Activated CD8-positive, alpha-beta T cell treated with anti-CD3 and anti-CD28 coated beads for 36 hours (primary cell): Measurements from ENCODE around the gene OR1M1. TPM values are rescaled to one million over a fixed set of nuclear protein-coding genes. Genes with fewer than 3 reads are reported as not detected.

Experiments used
- ATAC-seq: fragments of 200-7000 bp; cut with Tn5 transposase; one replicate; pipeline ENCODE4 v1.10.0; 2021; ENCODE audit warnings: mild to moderate bottlenecking, moderate library complexity
- CTCF ChIA-PET: fragments of 350-600 bp; sonication (Branson Sonifier 250); formaldehyde crosslinking; loops from one replicate; lab custom pipeline; 2021; ENCODE audit warnings: antibody characterized with exemption; lab: Charles Lee
- POLR2A ChIA-PET: fragments of 350-600 bp; sonication (Branson Sonifier 250); formaldehyde crosslinking; loops from one replicate; lab custom pipeline; 2021; ENCODE audit warnings: antibody characterized with exemption; lab: Charles Lee
- DNase-seq: peaks from one replicate; pipeline ENCODE4 v3.0.0-alpha.2; 2020
- H3K27ac Mint-ChIP-seq: one replicate; pipeline ENCODE4 v1.8.0; 2021; ENCODE audit warnings: mild to moderate bottlenecking, mixed read lengths
- H3K27me3 Mint-ChIP-seq: one replicate; pipeline ENCODE4 v1.8.0; 2021; ENCODE audit warnings: mixed read lengths
- H3K36me3 Mint-ChIP-seq: one replicate; pipeline ENCODE4 v1.8.0; 2021; ENCODE audit warnings: low read depth, mixed read lengths
- H3K4me1 Mint-ChIP-seq: one replicate; pipeline ENCODE4 v1.8.0; 2021; ENCODE audit warnings: low read depth, mixed read lengths
- H3K4me3 Mint-ChIP-seq: one replicate; pipeline ENCODE4 v1.8.0; 2021; ENCODE audit warnings: mild to moderate bottlenecking, moderate library complexity, mixed read lengths
- H3K9me3 Mint-ChIP-seq: one replicate; pipeline ENCODE4 v1.8.0; 2021; ENCODE audit warnings: mixed read lengths
- intact Hi-C: fragments of 100-400 bp; cut with micrococcal nuclease; formaldehyde crosslinking; loops from one replicate; pipeline ENCODE4 v1.10.0; 2022
- total RNA-seq, 2 experiments: library from RNA; stranded (reverse); gene quantifications; one replicate each; pipeline ENCODE4 v1.2.3, GENCODE V29; 2021
- TF ChIP-seq, protein P1 (sequence below): fragments of 200-600 bp; IDR thresholded peaks from one replicate; pipeline ENCODE4 v1.8.0; 2022; ENCODE audit warnings: antibody characterized with exemption, mild to moderate bottlenecking

The OR1M1 gene
- total RNA-seq, 2 experiments from 2014 or later, result not detected

DNA sequence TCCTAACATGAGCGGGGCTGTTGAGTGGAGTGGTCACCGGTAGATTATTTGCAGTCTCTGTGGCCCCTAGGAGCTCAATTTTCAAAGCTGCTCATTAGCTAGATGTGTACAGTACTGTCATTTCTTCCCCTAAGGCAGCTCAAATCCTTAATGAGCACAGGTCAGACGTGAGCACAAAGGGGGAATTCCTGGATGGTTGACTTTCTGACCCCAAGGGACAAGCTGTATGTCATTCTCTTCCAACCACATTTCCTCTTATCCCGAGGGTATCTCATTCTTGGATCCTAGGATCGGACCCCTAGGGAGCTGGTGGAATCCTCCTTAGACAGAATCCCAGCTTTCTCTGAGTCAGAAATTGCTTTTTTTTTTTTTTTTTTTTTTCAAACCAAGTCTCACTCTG is 45.6 kb downstream of the OR1M1 start:
- TF ChIP-seq, protein P1, sequence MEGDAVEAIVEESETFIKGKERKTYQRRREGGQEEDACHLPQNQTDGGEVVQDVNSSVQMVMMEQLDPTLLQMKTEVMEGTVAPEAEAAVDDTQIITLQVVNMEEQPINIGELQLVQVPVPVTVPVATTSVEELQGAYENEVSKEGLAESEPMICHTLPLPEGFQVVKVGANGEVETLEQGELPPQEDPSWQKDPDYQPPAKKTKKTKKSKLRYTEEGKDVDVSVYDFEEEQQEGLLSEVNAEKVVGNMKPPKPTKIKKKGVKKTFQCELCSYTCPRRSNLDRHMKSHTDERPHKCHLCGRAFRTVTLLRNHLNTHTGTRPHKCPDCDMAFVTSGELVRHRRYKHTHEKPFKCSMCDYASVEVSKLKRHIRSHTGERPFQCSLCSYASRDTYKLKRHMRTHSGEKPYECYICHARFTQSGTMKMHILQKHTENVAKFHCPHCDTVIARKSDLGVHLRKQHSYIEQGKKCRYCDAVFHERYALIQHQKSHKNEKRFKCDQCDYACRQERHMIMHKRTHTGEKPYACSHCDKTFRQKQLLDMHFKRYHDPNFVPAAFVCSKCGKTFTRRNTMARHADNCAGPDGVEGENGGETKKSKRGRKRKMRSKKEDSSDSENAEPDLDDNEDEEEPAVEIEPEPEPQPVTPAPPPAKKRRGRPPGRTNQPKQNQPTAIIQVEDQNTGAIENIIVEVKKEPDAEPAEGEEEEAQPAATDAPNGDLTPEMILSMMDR, result no peak
- H3K36me3 Mint-ChIP-seq, result no peaks in the 10 kb centered on the region
- no peak overlapping the region for H3K4me3 Mint-ChIP-seq
- ATAC-seq (no peak), DNase-seq (no peak)
- ChIA-PET CTCF (no interaction called here), POLR2A (no interaction called here)
- no peaks in the 10 kb centered on the region for H3K9me3 Mint-ChIP-seq
- peaks cover 5% of the 10 kb centered on the region for H3K27me3 Mint-ChIP-seq
- no peak overlapping the region for H3K27ac Mint-ChIP-seq
- peaks cover 10% of the 10 kb centered on the region for H3K4me1 Mint-ChIP-seq
- intact Hi-C loops, result no loop called here

DNA sequence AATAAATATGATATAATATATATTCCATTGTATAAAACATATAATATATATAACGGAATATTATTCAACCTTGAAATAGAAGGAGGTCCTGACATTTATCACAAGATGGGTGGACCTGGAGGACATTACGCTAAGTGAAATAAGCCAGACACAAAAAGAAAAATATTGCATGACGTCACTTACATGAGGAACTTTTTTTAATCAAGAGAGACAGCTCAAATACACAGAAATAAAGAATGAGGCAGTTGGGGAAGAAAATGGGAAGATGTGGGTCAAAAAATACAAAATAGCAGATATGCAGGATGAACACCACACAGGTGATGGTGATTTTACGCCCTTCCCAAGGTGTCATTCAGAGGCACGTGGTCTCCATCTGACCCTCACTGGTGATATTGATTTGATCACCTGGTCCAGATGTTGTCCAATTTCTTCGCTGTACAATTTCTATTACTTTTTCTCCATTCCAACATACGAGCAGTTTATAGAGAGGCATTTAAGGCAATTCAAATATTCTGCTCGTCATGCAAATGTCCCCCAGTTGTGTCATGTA is 52.8 kb downstream of the OR1M1 start:
- ChIA-PET POLR2A (no interaction called here), CTCF (no interaction called here)
- DNase-seq, result peak; percentile 10
- TF ChIP-seq, protein P1, result no peak
- Mint-ChIP-seq H3K9me3 (peaks cover 14% of the 10 kb centered on the region), H3K27ac (peak overlapping the region; percentile 96), H3K36me3 (peaks cover 31% of the 10 kb centered on the region), H3K4me1 (peaks cover 30% of the 10 kb centered on the region), H3K27me3 (no peaks in the 10 kb centered on the region), H3K4me3 (peak overlapping the region; percentile 96)
- intact Hi-C loops, result no loop called here
- ATAC-seq, result peak; percentile 12

DNA sequence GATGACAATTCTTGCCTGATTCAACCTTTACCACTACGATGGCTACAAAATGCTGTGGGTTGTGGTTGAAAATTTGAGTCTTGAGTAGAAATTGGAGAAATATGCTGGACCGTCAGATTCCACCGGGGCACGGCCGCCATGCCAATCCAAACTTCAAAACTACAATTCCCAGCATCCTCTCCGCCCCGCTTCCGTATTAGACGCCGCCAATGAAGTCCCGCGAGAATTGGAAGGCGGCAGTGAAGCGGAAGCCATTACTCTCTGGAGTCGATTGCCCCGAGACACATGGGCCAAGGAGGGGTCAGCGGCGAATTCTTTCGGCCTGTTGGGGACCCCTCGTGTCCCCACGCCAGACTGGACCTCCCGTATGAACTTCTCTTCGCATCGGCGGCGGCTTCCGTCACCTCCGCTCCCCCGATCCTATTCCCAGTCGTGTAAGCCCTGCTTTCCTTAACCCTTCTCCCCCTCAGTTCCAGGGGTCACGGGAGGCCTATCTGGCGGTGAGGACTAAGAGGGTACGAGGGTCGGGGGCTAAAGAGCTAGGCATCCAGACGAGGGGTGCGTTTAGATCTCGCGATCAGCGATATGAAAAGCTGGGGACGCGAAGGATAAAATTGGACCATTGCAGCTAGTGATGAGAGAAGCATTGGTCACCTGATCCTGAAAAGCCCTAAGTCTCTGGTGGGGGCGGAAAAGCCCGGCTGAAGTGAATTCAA is 53.5 kb downstream of the OR1M1 start, which contains the start of gene ZNF317:
Gene ZNF317 (plus strand): TSS at position 239 of the 716 bp plus-strand sequence. CDS start 15,620 bp downstream, outside the sequence.
- Mint-ChIP-seq H3K4me3 (peak within 1 kb of the TSS; percentile 96), H3K36me3 (peaks cover 37% of the 10 kb centered on the region), H3K4me1 (peaks cover 33% of the 10 kb centered on the region), H3K9me3 (peaks cover 17% of the 10 kb centered on the region), H3K27me3 (no peaks in the 10 kb centered on the region), H3K27ac (peak within 1 kb of the TSS; percentile 96)
- ATAC-seq, result peak; percentile 93
- TF ChIP-seq, protein P1, result no peak
- ChIA-PET POLR2A (interaction anchor here (0.6 to 1.1 kb wide), 5 partner anchors 9 to 308 kb away, joined by 3 read pairs; partner anchors contain the start of genes MBD3L1, ZNF558 and ZNF699), CTCF (no interaction called here)
- peak; percentile 97 for DNase-seq
- intact Hi-C loops, result no loop called here

DNA sequence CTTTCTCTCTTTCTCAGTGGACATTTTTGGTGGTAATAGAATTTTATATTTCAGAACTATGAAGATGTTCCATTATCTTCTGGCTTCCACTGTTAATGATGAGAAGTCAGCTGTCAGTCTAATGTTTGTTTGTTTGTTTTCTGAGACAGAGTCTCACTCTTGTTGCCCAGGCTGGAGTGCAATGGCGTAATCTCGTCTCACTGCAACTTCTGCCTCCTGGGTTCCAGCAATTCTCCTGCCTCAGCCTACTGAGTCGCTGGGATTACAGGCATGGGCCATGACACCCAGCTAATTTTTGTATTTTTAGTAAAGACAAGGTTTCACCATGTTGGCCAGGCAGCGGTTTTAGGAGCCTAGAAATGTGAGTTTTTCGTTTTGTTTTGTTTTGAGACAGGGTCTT is 58.1 kb downstream of the OR1M1 start:
- POLR2A ChIA-PET, result interaction anchor here (1.2 kb wide), 1 partner anchor 12 kb away, joined by 3 read pairs; no protein-coding TSS in a partner anchor
- Mint-ChIP-seq H3K27me3 (no peaks in the 10 kb centered on the region), H3K4me3 (no peak overlapping the region), H3K9me3 (peaks cover 17% of the 10 kb centered on the region), H3K4me1 (peaks cover 63% of the 10 kb centered on the region), H3K36me3 (peaks cover 77% of the 10 kb centered on the region), H3K27ac (no peak overlapping the region)
- ATAC-seq (no peak), DNase-seq (no peak)
- CTCF ChIA-PET, result no interaction called here
- TF ChIP-seq, protein P1, result no peak
- intact Hi-C loops, result no loop called here

Other genes starting within 250 kb of the OR1M1 start
- not detected for gene MUC16, start 76.7 kb upstream of the OR1M1 start, total RNA-seq
- gene OR7G2, start 20.4 kb downstream of the OR1M1 start, total RNA-seq, result not detected
- gene OR7G1, start 28.7 kb downstream of the OR1M1 start, total RNA-seq, result not detected
- not detected for gene OR7G3, start 39.9 kb downstream of the OR1M1 start, total RNA-seq
- gene ZNF317, start 53.3 kb downstream of the OR1M1 start, total RNA-seq, result 10 to 100 TPM; 41.4 to 41.7 TPM
- under 1 TPM in 1 of 2 experiments, not detected in 1; 0.11 TPM for gene OR7D2, start 91.9 kb downstream of the OR1M1 start, total RNA-seq
- gene OR7D4, start 132.5 kb downstream of the OR1M1 start, total RNA-seq, result not detected
- not detected for gene OR7E24, start 163.9 kb downstream of the OR1M1 start, total RNA-seq
- 1 to 10 TPM; 5.2 to 6.3 TPM for gene ZNF699, start 222.8 kb downstream of the OR1M1 start, total RNA-seq
- 10 to 100 TPM; 12.9 to 15.8 TPM for gene ZNF559, start 237.1 kb downstream of the OR1M1 start, total RNA-seq